ENCODE data around the gene CNTNAP5. TPM values are rescaled to one million over a fixed set of nuclear protein-coding genes. Genes with fewer than 3 reads are reported as not detected.

Gene CNTNAP5
- total RNA-seq, 1 experiment from 2014 or later: not detected

GRCh38 chr2:124534028-124534427 lies 508.9 kb downstream of the CNTNAP5 start:
- POLR2A ChIA-PET: no interaction called here
- in situ Hi-C loops (cut with HindIII; ENCODE audit: low pct_unique_long_range_greater_than_20kb, low sequenced_read_pairs) (no loop called here), intact Hi-C loops (cut with micrococcal nuclease; ENCODE audit: unreplicated experiment) (no loop called here)
- BruUV-seq (replicated peaks): no TSS peak
- CTCF ChIA-PET: no interaction called here
- Histone ChIP-seq H3K9me3 (ENCODE audit: control insufficient read depth, insufficient read depth, low read depth, low read length) (no peaks in the 10 kb centered on the region), H3K36me3 (ENCODE audit: control insufficient read depth, insufficient read depth, low read length) (no peaks in the 10 kb centered on the region), H3K4me1 (ENCODE audit: control insufficient read depth, insufficient read depth, low read length) (no peaks in the 10 kb centered on the region), H3K27me3 (ENCODE audit: control insufficient read depth, insufficient read depth, low read length) (no peaks in the 10 kb centered on the region), H3K4me3 (ENCODE audit: low read depth in 2 of 2, low read length in 2 of 2) (no peak overlapping the region), H3K27ac (ENCODE audit: low read length) (no peak overlapping the region)
- DNase-seq (ENCODE audit: low read depth, low spot score): no peak
- no peak for TF ChIP-seq CTCF (IDR thresholded peaks at IDR 0.05)
- no peak for ATAC-seq

GRCh38 chr2:124535816-124536215 lies 510.7 kb downstream of the CNTNAP5 start:
- ChIA-PET CTCF (no interaction called here), POLR2A (no interaction called here)
- H3K4me1 ChIP-seq (ENCODE audit: control insufficient read depth, insufficient read depth, low read length): no peaks in the 10 kb centered on the region
- no peaks in the 10 kb centered on the region for H3K27me3 ChIP-seq (ENCODE audit: control insufficient read depth, insufficient read depth, low read length)
- H3K27ac ChIP-seq (ENCODE audit: low read length): no peak overlapping the region
- H3K36me3 ChIP-seq (ENCODE audit: control insufficient read depth, insufficient read depth, low read length): no peaks in the 10 kb centered on the region; the same call in 1 of the 2 replicates
- in situ Hi-C loops (cut with HindIII; ENCODE audit: low pct_unique_long_range_greater_than_20kb, low sequenced_read_pairs): no loop called here
- no peaks in the 10 kb centered on the region for H3K9me3 ChIP-seq (ENCODE audit: control insufficient read depth, insufficient read depth, low read depth, low read length)
- no peak for DNase-seq (ENCODE audit: low read depth, low spot score)
- ATAC-seq: no peak
- H3K4me3 ChIP-seq (ENCODE audit: low read depth in 2 of 2, low read length in 2 of 2): no peak overlapping the region
- TF ChIP-seq REST (IDR thresholded peaks at IDR 0.05; ENCODE audit: insufficient read depth in 1 of 2, low read depth in 2 of 2, low read length in 1 of 2) (no peak), POLR2AphosphoS5 (IDR thresholded peaks at IDR 0.05; ENCODE audit: low read depth, low read length) (no peak), CTCF (IDR thresholded peaks at IDR 0.05) (no peak), TCF7L2 (IDR thresholded peaks at IDR 0.05; ENCODE audit: low read depth, low read length) (no peak), SIN3A (IDR thresholded peaks at IDR 0.05; ENCODE audit: borderline replicate concordance, insufficient read depth, low read depth, low read length) (no peak)
- BruUV-seq (replicated peaks): no TSS peak
- intact Hi-C loops (cut with micrococcal nuclease; ENCODE audit: unreplicated experiment): no loop called here

- no peak for ATAC-seq
- no peak overlapping the region for H3K4me3 ChIP-seq (ENCODE audit: low read depth in 2 of 2, low read length in 2 of 2)
- DNase-seq (ENCODE audit: low read depth, low spot score): no peak
- no peak overlapping the region for H3K27ac ChIP-seq (ENCODE audit: low read length)
- H3K4me1 ChIP-seq (ENCODE audit: control insufficient read depth, insufficient read depth, low read length): no peaks in the 10 kb centered on the region
- ChIA-PET CTCF (no interaction called here), POLR2A (no interaction called here)
- intact Hi-C loops (cut with micrococcal nuclease; ENCODE audit: unreplicated experiment): no loop called here
- BruUV-seq (replicated peaks): no TSS peak
- TF ChIP-seq SIN3A (IDR thresholded peaks at IDR 0.05; ENCODE audit: borderline replicate concordance, insufficient read depth, low read depth, low read length) (no peak), REST (IDR thresholded peaks at IDR 0.05; ENCODE audit: insufficient read depth in 1 of 2, low read depth in 2 of 2, low read length in 1 of 2) (no peak), TCF7L2 (IDR thresholded peaks at IDR 0.05; ENCODE audit: low read depth, low read length) (no peak), CTCF (IDR thresholded peaks at IDR 0.05) (no peak), POLR2AphosphoS5 (IDR thresholded peaks at IDR 0.05; ENCODE audit: low read depth, low read length) (no peak)
- H3K27me3 ChIP-seq (ENCODE audit: control insufficient read depth, insufficient read depth, low read length): no peaks in the 10 kb centered on the region
- in situ Hi-C loops (cut with HindIII; ENCODE audit: low pct_unique_long_range_greater_than_20kb, low sequenced_read_pairs): no loop called here
- no peaks in the 10 kb centered on the region for H3K9me3 ChIP-seq (ENCODE audit: control insufficient read depth, insufficient read depth, low read depth, low read length)
- H3K36me3 ChIP-seq (ENCODE audit: control insufficient read depth, insufficient read depth, low read length): no peaks in the 10 kb centered on the region; the same call in 1 of the 2 replicates
Measured at GRCh38 chr2:124536591-124536990, 511.5 kb downstream of the CNTNAP5 start.
